Hippocampal formation (tissue), 2 donors: ENCODE results near the gene PRDM4.

Experiments used
- DNase-seq, 2 donors: peaks; one replicate each; lab custom pipeline; 2025; lab: John Stamatoyannopoulos, UW

Gene PRDM4

GRCh38 chr12:107760809-107761501 is at the start of gene PRDM4:
Gene PRDM4 (minus strand): TSS chr12:107761137. CDS start chr12:107760515, 622 bp downstream.
- peak; percentile 89 to 93 for DNase-seq

GRCh38 chr12:107807471-107808150 is 46.7 kb upstream of the PRDM4 start:
- no peak for DNase-seq

GRCh38 chr12:107805488-107806180 is 44.7 kb upstream of the PRDM4 start:
- no peak for DNase-seq

- no peak for DNase-seq
These were observed 42.2 kb upstream of the PRDM4 start for GRCh38 chr12:107803092-107803491.

GRCh38 chr12:107801150-107801549 is 40.2 kb upstream of the PRDM4 start:
- DNase-seq, result no peak

GRCh38 chr12:107798580-107798979 is 37.6 kb upstream of the PRDM4 start:
- no peak for DNase-seq

- no peak for DNase-seq
These were observed 33.5 kb upstream of the PRDM4 start for GRCh38 chr12:107794451-107794850.

- DNase-seq, result no peak
These were observed 30.6 kb upstream of the PRDM4 start for GRCh38 chr12:107791465-107792089.

GRCh38 chr12:107788690-107789458 is 27.9 kb upstream of the PRDM4 start:
- DNase-seq, result no peak

GRCh38 chr12:107788281-107788680 is 27.3 kb upstream of the PRDM4 start:
- DNase-seq, result no peak

- DNase-seq, result no peak
These were observed 22.8 kb upstream of the PRDM4 start for GRCh38 chr12:107783406-107784376.

GRCh38 chr12:107782067-107782466 is 21.1 kb upstream of the PRDM4 start:
- DNase-seq, result no peak

GRCh38 chr12:107780298-107780697 is 19.4 kb upstream of the PRDM4 start:
- peak in 1 of 2 donors; percentile 17 for DNase-seq

GRCh38 chr12:107779077-107779831 is 18.3 kb upstream of the PRDM4 start:
- peak in 1 of 2 donors; percentile 2 for DNase-seq

- DNase-seq, result no peak
These were observed 17.6 kb upstream of the PRDM4 start for GRCh38 chr12:107778383-107779025.

- no peak for DNase-seq
These were observed 15.2 kb upstream of the PRDM4 start for GRCh38 chr12:107776171-107776570.

- no peak for DNase-seq
These were observed 14.3 kb upstream of the PRDM4 start for GRCh38 chr12:107775093-107775721.

- DNase-seq, result no peak
These were observed 13.6 kb upstream of the PRDM4 start, which contains the start of gene ASCL4 for GRCh38 chr12:107774349-107775029. Gene ASCL4 (plus strand): TSS chr12:107774704. CDS start chr12:107775219, 515 bp downstream.
